IMR-90 (cell line): ENCODE data around the gene C10orf67. TPM values are rescaled to one million over a fixed set of nuclear protein-coding genes. Genes with fewer than 3 reads are reported as not detected.

ENCODE experiments used
- ATAC-seq: fragments of 200-7000 bp; cut with Tn5 transposase; 2 replicates; pipeline ENCODE4 v1.9.1; 2020; ENCODE audit warnings: low read depth, mild to moderate bottlenecking, moderate library complexity
- BruUV-seq: library from RNA; stranded (reverse); fragments of 400-500 nt; replicated peaks from 2 replicates; lab custom pipeline; 2021; lab: Mats Ljungman, UMichigan
- CTCF ChIA-PET: fragments of 300-600 bp; formaldehyde crosslinking; extraction: SDS; loops from one replicate; lab custom pipeline; 2021; ENCODE audit warnings: antibody characterized with exemption; lab: Yijun Ruan, JAX
- POLR2A ChIA-PET: fragments of 300-600 bp; sonication (Branson Sonifier 250); formaldehyde crosslinking; loops from one replicate; lab custom pipeline; 2022; ENCODE audit warnings: antibody characterized with exemption; ENCODE audit not compliant: unreplicated experiment; lab: Charles Lee
- DNase-seq: peaks from one replicate; pipeline ENCODE4 v3.0.0; 2013
- H2AFZ ChIP-seq: replicated peaks from 2 replicates; pipeline ENCODE3; 2013; ENCODE audit warnings: low read length, mild to moderate bottlenecking; ENCODE audit not compliant: poor library complexity
- H2AK5ac ChIP-seq: 2 replicates; pipeline ENCODE4 v1.6.1; 2013; ENCODE audit warnings: low read depth, low read length, inconsistent platforms
- H2AK9ac ChIP-seq: replicated peaks from 2 replicates; pipeline ENCODE3; 2013; ENCODE audit warnings: mild to moderate bottlenecking, low read depth, low read length, moderate library complexity; ENCODE audit not compliant: poor library complexity
- H2BK120ac ChIP-seq: 2 replicates; pipeline ENCODE4 v1.6.1; 2013; ENCODE audit warnings: low read depth, low read length, inconsistent platforms
- H2BK15ac ChIP-seq: 3 replicates; pipeline ENCODE4 v1.6.1; 2013; ENCODE audit warnings: low read depth, low read length, inconsistent platforms
- H2BK20ac ChIP-seq: 2 replicates; pipeline ENCODE4 v1.6.1; 2013; ENCODE audit warnings: low read depth, mild to moderate bottlenecking, inconsistent platforms, low read length, moderate library complexity
- H2BK5ac ChIP-seq: 2 replicates; pipeline ENCODE4 v1.6.1; 2013; ENCODE audit warnings: mild to moderate bottlenecking, low read depth, low read length, inconsistent platforms; ENCODE audit not compliant: poor library complexity, severe bottlenecking
- H3K14ac ChIP-seq: replicated peaks from 2 replicates; pipeline ENCODE4 v1.6.1; 2013; ENCODE audit warnings: low read depth, low read length, inconsistent platforms
- H3K18ac ChIP-seq: 2 replicates; pipeline ENCODE4 v1.6.1; 2013; ENCODE audit warnings: low read depth, low read length, control low read depth
- H3K23ac ChIP-seq: 2 replicates; pipeline ENCODE4 v1.6.1; 2013; ENCODE audit warnings: low read depth, low read length, inconsistent platforms
- H3K27ac ChIP-seq: 2 replicates; pipeline ENCODE4 v1.5.1; 2013; ENCODE audit warnings: mild to moderate bottlenecking, control low read depth, low read length; ENCODE audit not compliant: insufficient read depth
- H3K27me3 ChIP-seq: 2 replicates; pipeline ENCODE4 v1.6.1; 2013; ENCODE audit warnings: low read length; ENCODE audit not compliant: control insufficient read depth, insufficient read depth
- H3K36me3 ChIP-seq: 2 replicates; pipeline ENCODE4 v1.6.1; 2013; ENCODE audit warnings: low read length, mixed read lengths; ENCODE audit not compliant: control insufficient read depth, insufficient read depth
- H3K4ac ChIP-seq: 2 replicates; pipeline ENCODE4 v1.6.1; 2013; ENCODE audit warnings: low read depth, low read length, inconsistent platforms
- H3K4me1 ChIP-seq: 2 replicates; pipeline ENCODE4 v1.6.1; 2013; ENCODE audit warnings: low read length, mixed read lengths; ENCODE audit not compliant: control insufficient read depth, insufficient read depth
- H3K4me2 ChIP-seq: 2 replicates; pipeline ENCODE4 v1.6.1; 2013; ENCODE audit warnings: low read depth, mild to moderate bottlenecking, control low read depth, low read length, moderate library complexity
- H3K4me3 ChIP-seq: 2 replicates; pipeline ENCODE4 v1.5.1; 2013; ENCODE audit warnings: low read depth, mild to moderate bottlenecking, control low read depth, low read length, moderate library complexity; ENCODE audit not compliant: insufficient read depth
- H3K56ac ChIP-seq: 2 replicates; pipeline ENCODE4 v1.6.1; 2013; ENCODE audit warnings: low read length, inconsistent platforms; ENCODE audit not compliant: insufficient read depth; ENCODE audit errors: extremely low read depth
- H3K79me1 ChIP-seq, 2 experiments: 2 replicates each; pipeline ENCODE4 v1.6.1; 2013; ENCODE audit warnings: low read length in 2 of 2, inconsistent platforms in 1 of 2, low read depth in 1 of 2
- H3K9ac ChIP-seq: 2 replicates; pipeline ENCODE4 v1.6.1; 2013; ENCODE audit warnings: low read depth, low read length, control low read depth
- H3K9me1 ChIP-seq: 2 replicates; pipeline ENCODE4 v1.6.1; 2013; ENCODE audit warnings: low read length, inconsistent platforms; ENCODE audit not compliant: insufficient read depth
- H3K9me3 ChIP-seq: 2 replicates; pipeline ENCODE4 v1.6.1; 2013; ENCODE audit warnings: low read length; ENCODE audit not compliant: control insufficient read depth, insufficient read depth
- H4K20me1 ChIP-seq: 2 replicates; pipeline ENCODE4 v1.6.1; 2013; ENCODE audit warnings: low read length, inconsistent platforms; ENCODE audit not compliant: insufficient read depth
- H4K5ac ChIP-seq: 2 replicates; pipeline ENCODE4 v1.6.1; 2013; ENCODE audit warnings: mild to moderate bottlenecking, low read depth, low read length, control low read depth
- H4K8ac ChIP-seq, 2 experiments: 2 replicates each; pipeline ENCODE4 v1.6.1; 2013; ENCODE audit warnings: low read depth in 2 of 2, low read length in 2 of 2, control low read depth in 1 of 2, inconsistent platforms in 1 of 2
- H4K91ac ChIP-seq: 2 replicates; pipeline ENCODE4 v1.6.1; 2013; ENCODE audit warnings: low read depth, low read length, inconsistent platforms; ENCODE audit not compliant: insufficient read depth
- CEBPB ChIP-seq: IDR thresholded peaks from 2 replicates; pipeline ENCODE4 v1.6.1; 2012; ENCODE audit warnings: low read depth, low read length, improper control_type of control experiment
- CHD1 ChIP-seq: IDR thresholded peaks from 2 replicates; pipeline ENCODE4 v1.6.1; 2012; ENCODE audit warnings: low read depth, low read length, improper control_type of control experiment
- ELK1 ChIP-seq: fragments of 150-350 bp; IDR thresholded peaks from 2 replicates; pipeline ENCODE4 v1.6.1; 2016; ENCODE audit warnings: low read depth, mild to moderate bottlenecking, low read length, moderate library complexity, borderline replicate concordance
- FOS ChIP-seq: fragments of 150-350 bp; IDR thresholded peaks from 2 replicates; pipeline ENCODE4 v1.6.1; 2016; ENCODE audit warnings: low read depth, low read length
- MAFK ChIP-seq: IDR thresholded peaks from 2 replicates; pipeline ENCODE4 v1.6.1; 2012; ENCODE audit warnings: low read depth, low read length, improper control_type of control experiment
- MAZ ChIP-seq: IDR thresholded peaks from 2 replicates; pipeline ENCODE4 v1.6.1; 2012; ENCODE audit warnings: low read depth, mild to moderate bottlenecking, low read length, improper control_type of control experiment, moderate library complexity, borderline replicate concordance
- MXI1 ChIP-seq: IDR thresholded peaks from 2 replicates; pipeline ENCODE4 v1.6.1; 2012; ENCODE audit warnings: low read depth, mild to moderate bottlenecking, low read length, moderate library complexity, borderline replicate concordance
- NFE2L2 ChIP-seq: fragments of 150-350 bp; IDR thresholded peaks from 2 replicates; pipeline ENCODE4 v1.6.1; 2016; ENCODE audit warnings: low read depth, mild to moderate bottlenecking, low read length
- POLR2A ChIP-seq: IDR thresholded peaks from 2 replicates; pipeline ENCODE4 v1.6.1; 2012; ENCODE audit warnings: mild to moderate bottlenecking, low read depth, low read length
- RAD21 ChIP-seq: IDR thresholded peaks from 2 replicates; pipeline ENCODE4 v1.6.1; 2012; ENCODE audit warnings: low read length, improper control_type of control experiment
- RFX5 ChIP-seq: IDR thresholded peaks from 2 replicates; pipeline ENCODE4 v1.8.0; 2012; ENCODE audit warnings: low read depth, mild to moderate bottlenecking, low read length, moderate library complexity
- SMC3 ChIP-seq: fragments of 150-350 bp; IDR thresholded peaks from 2 replicates; pipeline ENCODE4 v1.6.1; 2016; ENCODE audit warnings: low read depth, mild to moderate bottlenecking, antibody characterized with exemption, low read length, moderate library complexity
- WGBS, 2 experiments: methylation state at CpG; one replicate each; pipeline versions ENCODE4 v1.1.5 to v1.1.7; 2013; ENCODE audit warnings: missing lambda C conversion rate in 2 of 2; ENCODE audit not compliant: insufficient read length in 1 of 2; ENCODE audit errors: extremely low coverage in 2 of 2; 5-methylcytosine and 5-hydroxymethylcytosine counted together
- dilution Hi-C: fragments of 300-500 bp; cut with HindIII; formaldehyde crosslinking; loops from one replicate; pipeline ENCODE4 v1.14.3; 2018; ENCODE audit warnings: low sequenced_read_pairs; ENCODE audit not compliant: unreplicated experiment
- in situ Hi-C: fragments of 300-500 bp; cut with MboI; formaldehyde crosslinking; loops from 3 replicates; pipeline ENCODE4 v1.14.3; 2019; ENCODE audit warnings: low sequenced_read_pairs, inconsistent platforms, mixed read lengths
- intact Hi-C: fragments of 100-400 bp; cut with micrococcal nuclease; formaldehyde crosslinking; loops from 2 replicates; pipeline ENCODE4 v1.10.0; 2022
- polyA plus RNA-seq, 3 experiments: library from polyadenylated mRNA; depleted of rRNA; stranded (reverse); fragments of >200 nt; gene quantifications; 2 replicates each; pipeline ENCODE4 v1.2.3, GENCODE V29; 2012; ENCODE audit warnings: low replicate concordance in 1 of 3
- total RNA-seq: library from RNA; depleted of rRNA; stranded (reverse); fragments of >200 nt; gene quantifications from 2 replicates; pipeline ENCODE4 v1.2.3, GENCODE V29; 2012
- TF ChIP-seq, protein P1 (sequence below): fragments of 150-350 bp; IDR thresholded peaks from 2 replicates; pipeline ENCODE4 v1.6.1; 2017; ENCODE audit warnings: mild to moderate bottlenecking, antibody characterized with exemption, low read length, low read depth
- TF ChIP-seq, protein P2 (sequence below): conservative IDR thresholded peaks from 2 replicates; pipeline ENCODE4 v1.5.1; 2012; ENCODE audit warnings: mild to moderate bottlenecking, low read depth, low read length, improper control_type of control experiment

The C10orf67 gene
- total and polyA plus RNA-seq, 2 of the 4 experiments (the other 2 are of a cell fraction), result 0.15 to 0.18 TPM

DNA sequence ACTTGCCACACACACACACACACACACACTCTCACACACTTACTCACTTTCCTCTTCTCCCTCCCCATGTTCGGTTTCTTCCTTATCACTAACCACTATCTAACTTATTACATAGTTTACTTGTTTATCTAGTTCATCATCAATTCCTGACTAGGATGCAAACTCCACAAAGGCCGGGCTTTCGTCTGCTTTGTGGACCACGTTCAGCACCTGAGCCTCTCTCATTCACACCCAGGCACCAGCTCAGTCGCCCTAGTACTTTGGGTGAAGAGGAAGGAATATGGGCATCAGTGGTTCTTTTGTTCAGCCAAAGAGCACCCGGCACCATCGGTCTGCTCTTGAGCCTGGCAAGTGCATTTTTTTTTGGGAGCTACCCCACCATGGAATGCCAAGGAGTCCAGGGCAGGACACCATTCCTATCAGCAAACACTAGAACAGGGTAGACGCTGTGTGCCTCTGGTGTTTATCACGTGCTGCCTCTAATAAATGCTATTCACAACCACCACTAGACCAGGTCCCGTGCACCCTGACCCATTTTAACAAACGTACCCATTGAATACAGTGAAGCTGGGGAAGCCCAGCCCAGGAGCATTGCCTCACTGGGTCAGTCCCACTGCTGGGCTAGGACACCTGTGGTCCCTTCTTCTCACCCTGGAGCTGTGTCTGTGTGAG is 2.2 kb downstream of the C10orf67 start:
- Histone ChIP-seq H3K4me2 (no peak overlapping the region), H4K20me1 (no peaks in the 10 kb centered on the region), H3K4me3 (no peak overlapping the region), H2BK15ac (no peak overlapping the region), H4K5ac (no peak overlapping the region), H2BK20ac (no peak overlapping the region), H3K79me1 (no peaks in the 10 kb centered on the region), H3K4me1 (peaks cover 5% of the 10 kb centered on the region), H3K23ac (no peak overlapping the region), H2AFZ (no peak overlapping the region), H3K14ac (no peak overlapping the region), H3K9ac (no peak overlapping the region), H3K27me3 (no peaks in the 10 kb centered on the region), H3K9me1 (no peaks in the 10 kb centered on the region), H2AK9ac (no peak overlapping the region), H3K18ac (no peak overlapping the region), H4K8ac (no peak overlapping the region), H3K4ac (no peak overlapping the region), H3K56ac (no peak overlapping the region), H2AK5ac (no peak overlapping the region), H3K36me3 (no peaks in the 10 kb centered on the region), H3K27ac (no peak overlapping the region), H2BK5ac (no peak overlapping the region), H3K9me3 (no peaks in the 10 kb centered on the region), H2BK120ac (no peak overlapping the region), H4K91ac (no peak overlapping the region)
- no peak for ATAC-seq
- dilution Hi-C loops, result no loop called here
- no TSS peak for BruUV-seq
- WGBS, 2 experiments, result 60 to 100% methylated on average over 1 of the region's 11 CpGs
- intact Hi-C loops, result loop anchor here (2.0 kb wide), 1 partner anchor 66 kb away; no protein-coding TSS in a partner anchor
- ChIA-PET CTCF (interaction anchor here (1.0 to 1.6 kb wide), 2 partner anchors 9 kb away, joined by 3 to 6 read pairs; no protein-coding TSS in a partner anchor), POLR2A (no interaction called here)
- DNase-seq, result no peak
- TF ChIP-seq MAFK (no peak), POLR2A (no peak), MAZ (no peak), RFX5 (no peak), CEBPB (no peak), MXI1 (no peak), RAD21 (no peak), SMC3 (no peak), ELK1 (no peak), NFE2L2 (no peak), CHD1 (no peak), FOS (no peak)
- TF ChIP-seq, protein P1, sequence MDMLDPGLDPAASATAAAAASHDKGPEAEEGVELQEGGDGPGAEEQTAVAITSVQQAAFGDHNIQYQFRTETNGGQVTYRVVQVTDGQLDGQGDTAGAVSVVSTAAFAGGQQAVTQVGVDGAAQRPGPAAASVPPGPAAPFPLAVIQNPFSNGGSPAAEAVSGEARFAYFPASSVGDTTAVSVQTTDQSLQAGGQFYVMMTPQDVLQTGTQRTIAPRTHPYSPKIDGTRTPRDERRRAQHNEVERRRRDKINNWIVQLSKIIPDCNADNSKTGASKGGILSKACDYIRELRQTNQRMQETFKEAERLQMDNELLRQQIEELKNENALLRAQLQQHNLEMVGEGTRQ, result no peak
- TF ChIP-seq, protein P2, sequence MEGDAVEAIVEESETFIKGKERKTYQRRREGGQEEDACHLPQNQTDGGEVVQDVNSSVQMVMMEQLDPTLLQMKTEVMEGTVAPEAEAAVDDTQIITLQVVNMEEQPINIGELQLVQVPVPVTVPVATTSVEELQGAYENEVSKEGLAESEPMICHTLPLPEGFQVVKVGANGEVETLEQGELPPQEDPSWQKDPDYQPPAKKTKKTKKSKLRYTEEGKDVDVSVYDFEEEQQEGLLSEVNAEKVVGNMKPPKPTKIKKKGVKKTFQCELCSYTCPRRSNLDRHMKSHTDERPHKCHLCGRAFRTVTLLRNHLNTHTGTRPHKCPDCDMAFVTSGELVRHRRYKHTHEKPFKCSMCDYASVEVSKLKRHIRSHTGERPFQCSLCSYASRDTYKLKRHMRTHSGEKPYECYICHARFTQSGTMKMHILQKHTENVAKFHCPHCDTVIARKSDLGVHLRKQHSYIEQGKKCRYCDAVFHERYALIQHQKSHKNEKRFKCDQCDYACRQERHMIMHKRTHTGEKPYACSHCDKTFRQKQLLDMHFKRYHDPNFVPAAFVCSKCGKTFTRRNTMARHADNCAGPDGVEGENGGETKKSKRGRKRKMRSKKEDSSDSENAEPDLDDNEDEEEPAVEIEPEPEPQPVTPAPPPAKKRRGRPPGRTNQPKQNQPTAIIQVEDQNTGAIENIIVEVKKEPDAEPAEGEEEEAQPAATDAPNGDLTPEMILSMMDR, result no peak
- in situ Hi-C loops, result no loop called here
